HCT116 (cell line): Measurements from ENCODE around the gene RAB3GAP1. TPM values are rescaled to one million over a fixed set of nuclear protein-coding genes. Genes with fewer than 3 reads are reported as not detected.

Experiments
- ATAC-seq: fragments of 200-7000 bp; cut with Tn5 transposase; 2 replicates; pipeline ENCODE4 v1.9.1; 2020; ENCODE audit warnings: mild to moderate bottlenecking, moderate library complexity
- BruUV-seq: library from RNA; stranded (reverse); fragments of 400-500 nt; replicated peaks from 2 replicates; lab custom pipeline; 2021; lab: Mats Ljungman, UMichigan
- CTCF ChIA-PET: fragments of 300-600 bp; sonication (Branson Sonifier 250); formaldehyde crosslinking; loops from one replicate; lab custom pipeline; 2021; ENCODE audit warnings: antibody characterized with exemption; lab: Charles Lee
- POLR2A ChIA-PET: fragments of 300-600, 350-600 bp; sonication (Branson Sonifier 250); formaldehyde crosslinking; loops from one replicate; lab custom pipeline; 2021; ENCODE audit warnings: antibody characterized with exemption; lab: Charles Lee
- RAD21 ChIA-PET, 2 experiments: fragments of 300-600 bp; sonication (Branson Sonifier 250); formaldehyde crosslinking; loops; one replicate each; lab custom pipeline; 2023; ENCODE audit warnings: low total read pairs in 2 of 2; ENCODE audit not compliant: uncharacterized antibody in 2 of 2, unreplicated experiment in 2 of 2, low non-redundant PET in 1 of 2; lab: Charles Lee
- DNase-seq: peaks from one replicate; pipeline ENCODE4 v3.0.0-alpha.2; 2010; ENCODE audit warnings: low read depth, low spot score
- H2AFZ ChIP-seq: fragments of 200-600 bp; shearing (Covaris generic), sonication (generic); 2 replicates; pipeline ENCODE4 v1.6.1; 2017; ENCODE audit warnings: low read depth, mixed run types, mixed read lengths, antibody characterized with exemption, low read length; ENCODE audit not compliant: poor library complexity, severe bottlenecking
- H3K27ac ChIP-seq: 2 replicates; pipeline ENCODE4 v1.5.1; 2012; ENCODE audit warnings: low read depth, low read length
- H3K27me3 ChIP-seq: fragments of 200-600 bp; sonication (generic); 2 replicates; pipeline ENCODE4 v1.6.1; 2016; ENCODE audit warnings: mixed run types, low read length, mixed read lengths; ENCODE audit not compliant: insufficient read depth
- H3K36me3 ChIP-seq, 2 experiments: fragments of 200-500 bp in 1 of 2; fragments of 200-600 bp in 1 of 2; sonication (Bioruptor generic) in 1 of 2; sonication (generic) in 1 of 2; 2 replicates each; pipeline versions ENCODE4 v1.5.1 to v1.6.1; 2014 to 2016; ENCODE audit warnings: low read length in 2 of 2, inconsistent platforms in 1 of 2, mixed read lengths in 1 of 2, mixed run types in 1 of 2; ENCODE audit not compliant: insufficient read depth in 2 of 2, control insufficient read depth in 1 of 2
- H3K4me1 ChIP-seq, 2 experiments: fragments of 200-600 bp in 1 of 2; sonication (generic) in 1 of 2; 2 replicates each; pipeline versions ENCODE4 v1.5.1 to v1.6.1; 2012 to 2017; ENCODE audit warnings: low read length in 2 of 2, inconsistent platforms in 1 of 2, mild to moderate bottlenecking in 1 of 2, mixed read lengths in 1 of 2, mixed run types in 1 of 2, moderate library complexity in 1 of 2; ENCODE audit not compliant: insufficient read depth in 2 of 2, control insufficient read depth in 1 of 2
- H3K4me2 ChIP-seq: fragments of 200-600 bp; sonication (generic); 2 replicates; pipeline ENCODE4 v1.6.1; 2017; ENCODE audit warnings: mixed run types, low read length, mixed read lengths
- H3K4me3 ChIP-seq, 2 experiments: fragments of 200-600 bp in 1 of 2; sonication (generic) in 1 of 2; replicated peaks in 1 of 2; 2 replicates each; pipeline ENCODE4 v1.5.1; 2011 to 2016; ENCODE audit warnings: low read length in 2 of 2, control low read depth in 1 of 2, low read depth in 1 of 2, mild to moderate bottlenecking in 1 of 2, mixed read lengths in 1 of 2, mixed run types in 1 of 2
- H3K79me2 ChIP-seq: fragments of 200-600 bp; sonication (generic); 2 replicates; pipeline ENCODE4 v1.6.1; 2017; ENCODE audit warnings: mild to moderate bottlenecking, mixed run types, low read length, moderate library complexity, mixed read lengths; ENCODE audit not compliant: insufficient read depth
- H3K9ac ChIP-seq: fragments of 200-600 bp; sonication (generic); 2 replicates; pipeline ENCODE4 v1.6.1; 2016; ENCODE audit warnings: low read length, mixed read lengths
- H3K9me2 ChIP-seq: fragments of 200-600 bp; sonication (generic), shearing (Covaris generic); 2 replicates; pipeline ENCODE4 v1.6.1; 2017; ENCODE audit warnings: mixed run types, mild to moderate bottlenecking, moderate library complexity; ENCODE audit not compliant: insufficient read depth
- H3K9me3 ChIP-seq, 2 experiments: fragments of 200-500 bp in 1 of 2; fragments of 200-600 bp in 1 of 2; sonication (Bioruptor generic) in 1 of 2; sonication (generic) in 1 of 2; 2 replicates each; pipeline ENCODE4 v1.6.1; 2014 to 2017; ENCODE audit warnings: low read length in 2 of 2, mixed read lengths in 2 of 2, inconsistent platforms in 1 of 2, low read depth in 1 of 2, mild to moderate bottlenecking in 1 of 2, mixed run types in 1 of 2, moderate library complexity in 1 of 2; ENCODE audit not compliant: control insufficient read depth in 1 of 2, insufficient read depth in 1 of 2
- H4K20me1 ChIP-seq: fragments of 200-600 bp; sonication (generic), shearing (Covaris generic); 2 replicates; pipeline ENCODE4 v1.6.1; 2017; ENCODE audit warnings: mixed run types, mild to moderate bottlenecking, moderate library complexity; ENCODE audit not compliant: insufficient read depth
- ELF1 ChIP-seq: IDR thresholded peaks from 2 replicates; pipeline ENCODE4 v1.6.1; 2012; ENCODE audit warnings: low read depth, borderline replicate concordance
- EZH2phosphoT487 ChIP-seq: fragments of 200-600 bp; IDR thresholded peaks from 2 replicates; pipeline ENCODE4 v1.6.1; 2018; ENCODE audit warnings: antibody characterized with exemption, borderline replicate concordance
- FOSL1 ChIP-seq: IDR thresholded peaks from 2 replicates; pipeline ENCODE4 v1.6.1; 2012; ENCODE audit warnings: low read depth
- POLR2A ChIP-seq: IDR thresholded peaks from 2 replicates; pipeline ENCODE4 v1.7.0; 2011; ENCODE audit warnings: borderline replicate concordance; ENCODE audit not compliant: insufficient read depth, insufficient read length; ENCODE audit errors: extremely low read depth
- POLR2AphosphoS5 ChIP-seq: IDR thresholded peaks from 2 replicates; pipeline ENCODE4 v1.6.1; 2011; ENCODE audit warnings: mild to moderate bottlenecking, low read depth, low read length, moderate library complexity
- REST ChIP-seq: IDR thresholded peaks from 2 replicates; pipeline ENCODE4 v1.6.1; 2012; ENCODE audit warnings: low read depth
- ZFX ChIP-seq: fragments of 450-650 bp; IDR thresholded peaks from 2 replicates; pipeline ENCODE4 v1.6.1; 2017
- ZNF274 ChIP-seq: fragments of 200-500 bp; sonication (Bioruptor generic); IDR thresholded peaks from 2 replicates; pipeline ENCODE4 v1.6.1; 2014; ENCODE audit warnings: mild to moderate bottlenecking, low read depth, low read length, inconsistent platforms
- intact Hi-C: fragments of 100-400 bp; cut with micrococcal nuclease; formaldehyde crosslinking; loops from 2 replicates; pipeline ENCODE4 v1.10.0; 2022
- total RNA-seq: library from RNA; stranded (reverse); gene quantifications from one replicate; pipeline ENCODE4 v1.2.1, GENCODE V29; 2021; ENCODE audit not compliant: unreplicated experiment

The RAB3GAP1 gene
- total RNA-seq, 1 experiment from 2014 or later = 38.5 TPM

- ATAC-seq = no peak
- no peak for DNase-seq
- Histone ChIP-seq H3K4me2 (no peak overlapping the region), H3K4me3 (no peak overlapping the region), H3K9ac (no peak overlapping the region), H3K4me1 (no peaks in the 10 kb centered on the region), H3K27ac (no peak overlapping the region), H3K79me2 (0 out of 2 replicates have a peak, but pooled peaks cover 5% of the 10 kb centered on the region), H2AFZ (no peak overlapping the region), H3K27me3 (no peaks in the 10 kb centered on the region), H3K36me3 (peaks cover 0 to 9% of the 10 kb centered on the region in 2 experiments; a peak in 1 of 4 replicates), H3K9me3 (peaks cover 0 to 5% of the 10 kb centered on the region in 2 experiments; a peak in 1 of 4 replicates), H3K9me2 (no peaks in the 10 kb centered on the region), H4K20me1 (no peaks in the 10 kb centered on the region)
- ChIA-PET POLR2A (no interaction called here), RAD21 (no interaction called here), CTCF (no interaction called here)
- intact Hi-C loops = no loop called here
- TF ChIP-seq REST (no peak), ZNF274 (no peak), ZFX (no peak), POLR2A (no peak), POLR2AphosphoS5 (no peak), FOSL1 (no peak), EZH2phosphoT487 (no peak), ELF1 (no peak)
- no TSS peak for BruUV-seq
Measured at GRCh38 chr2:135142323-135142722, 90.2 kb downstream of the RAB3GAP1 start.
